WTC11 (cell line): ENCODE data around the gene FAM89B. TPM values are rescaled to one million over a fixed set of nuclear protein-coding genes. Genes with fewer than 3 reads are reported as not detected.
A peak's percentile ranks its signal among the peaks of the same experiment; 100 is the strongest.

Experiments
- ATF3 ChIP-seq: sonication (generic); formaldehyde crosslinking; conservative IDR thresholded peaks from 2 replicates; pipeline ENCODE4 v1.8.1; 2022; ENCODE audit warnings: mild to moderate bottlenecking, missing genetic modification reagents
- CBFB ChIP-seq: sonication (generic); formaldehyde crosslinking; IDR thresholded peaks from 2 replicates; pipeline ENCODE4 v1.8.1; 2022; ENCODE audit warnings: mild to moderate bottlenecking, low read depth, missing genetic modification reagents
- E2F1 ChIP-seq: sonication (generic); formaldehyde crosslinking; IDR thresholded peaks from 2 replicates; pipeline ENCODE4 v1.8.0; 2022; ENCODE audit warnings: mild to moderate bottlenecking, missing genetic modification reagents
- E2F4 ChIP-seq: sonication (generic); formaldehyde crosslinking; IDR thresholded peaks from 2 replicates; pipeline ENCODE4 v1.8.1; 2022; ENCODE audit warnings: low read depth, mild to moderate bottlenecking, moderate library complexity, missing genetic modification reagents, borderline replicate concordance
- E2F5 ChIP-seq: sonication (generic); formaldehyde crosslinking; IDR thresholded peaks from 2 replicates; pipeline ENCODE4 v1.8.1; 2022; ENCODE audit warnings: mild to moderate bottlenecking, moderate library complexity, missing genetic modification reagents
- FOXJ3 ChIP-seq: sonication (generic); formaldehyde crosslinking; IDR thresholded peaks from 2 replicates; pipeline ENCODE4 v1.9.0; 2021; ENCODE audit warnings: missing genetic modification reagents, mild to moderate bottlenecking, borderline replicate concordance
- FOXK1 ChIP-seq: sonication (generic); formaldehyde crosslinking; IDR thresholded peaks from 2 replicates; pipeline ENCODE4 v1.8.0; 2022; ENCODE audit warnings: mild to moderate bottlenecking, moderate library complexity, missing genetic modification reagents
- FOXP4 ChIP-seq: sonication (generic); formaldehyde crosslinking; IDR thresholded peaks from 2 replicates; pipeline ENCODE4 v1.8.0; 2022; ENCODE audit warnings: mild to moderate bottlenecking, missing genetic modification reagents
- GTF2I ChIP-seq: fragments of 250-450 bp; sonication (Bioruptor Pico); conservative IDR thresholded peaks from 2 replicates; pipeline ENCODE4 v1.4.0; 2021; ENCODE audit warnings: mild to moderate bottlenecking
- IRF2 ChIP-seq: sonication (generic); formaldehyde crosslinking; IDR thresholded peaks from 2 replicates; pipeline ENCODE4 v1.8.0; 2022; ENCODE audit warnings: low read depth, missing genetic modification reagents, borderline replicate concordance
- MAX ChIP-seq: sonication (generic); formaldehyde crosslinking; IDR thresholded peaks from 2 replicates; pipeline ENCODE4 v1.8.0; 2022; ENCODE audit warnings: mild to moderate bottlenecking, missing genetic modification reagents
- MLX ChIP-seq: sonication (generic); formaldehyde crosslinking; IDR thresholded peaks from 2 replicates; pipeline ENCODE4 v1.8.1; 2023; ENCODE audit warnings: mild to moderate bottlenecking, missing genetic modification reagents, moderate library complexity
- MXD4 ChIP-seq: fragments of 250-450 bp; sonication (Bioruptor Pico); IDR thresholded peaks from 2 replicates; pipeline ENCODE4 v1.8.0; 2021; ENCODE audit warnings: mild to moderate bottlenecking, moderate library complexity, borderline replicate concordance
- MYBL2 ChIP-seq: sonication (generic); formaldehyde crosslinking; IDR thresholded peaks from 2 replicates; pipeline ENCODE4 v1.8.1; 2023; ENCODE audit warnings: mild to moderate bottlenecking, moderate library complexity, missing genetic modification reagents
- NFE2L1 ChIP-seq: sonication (generic); formaldehyde crosslinking; IDR thresholded peaks from 2 replicates; pipeline ENCODE4 v1.8.1; 2023; ENCODE audit warnings: missing genetic modification reagents
- NR1H2 ChIP-seq: sonication (generic); formaldehyde crosslinking; IDR thresholded peaks from 2 replicates; pipeline ENCODE4 v1.9.0; 2021; ENCODE audit warnings: mild to moderate bottlenecking, moderate library complexity, missing genetic modification reagents
- OVOL2 ChIP-seq: fragments of 250-450 bp; sonication (Bioruptor Pico); IDR thresholded peaks from 2 replicates; pipeline ENCODE4 v1.9.0; 2021; ENCODE audit warnings: mild to moderate bottlenecking, borderline replicate concordance
- RORB ChIP-seq: fragments of 250-450 bp; sonication (Bioruptor Pico); IDR thresholded peaks from 2 replicates; pipeline ENCODE4 v1.9.0; 2021; ENCODE audit warnings: mild to moderate bottlenecking
- SP1 ChIP-seq: sonication (generic); formaldehyde crosslinking; conservative IDR thresholded peaks from 2 replicates; pipeline ENCODE4 v1.8.1; 2022; ENCODE audit warnings: missing genetic modification reagents
- STAT6 ChIP-seq: sonication (generic); formaldehyde crosslinking; conservative IDR thresholded peaks from 2 replicates; pipeline ENCODE4 v1.8.1; 2023; ENCODE audit warnings: mild to moderate bottlenecking, low read depth, missing genetic modification reagents, moderate library complexity
- TEAD4 ChIP-seq: sonication (generic); formaldehyde crosslinking; IDR thresholded peaks from 2 replicates; pipeline ENCODE4 v1.8.0; 2022; ENCODE audit warnings: mild to moderate bottlenecking, missing genetic modification reagents
- TP53 ChIP-seq: sonication (generic); formaldehyde crosslinking; IDR thresholded peaks from 2 replicates; pipeline ENCODE4 v1.8.1; 2023; ENCODE audit warnings: mild to moderate bottlenecking, missing genetic modification reagents
- ZMAT4 ChIP-seq: fragments of 250-450 bp; sonication (Bioruptor Pico); IDR thresholded peaks from 2 replicates; pipeline ENCODE4 v1.9.0; 2021; ENCODE audit warnings: mild to moderate bottlenecking
- ZNF121 ChIP-seq: sonication (generic); formaldehyde crosslinking; IDR thresholded peaks from 2 replicates; pipeline ENCODE4 v1.8.0; 2023; ENCODE audit warnings: missing genetic modification reagents
- ZNF219 ChIP-seq: sonication (generic); formaldehyde crosslinking; IDR thresholded peaks from 2 replicates; pipeline ENCODE4 v1.8.0; 2023; ENCODE audit warnings: missing genetic modification reagents, mild to moderate bottlenecking, borderline replicate concordance
- ZNF232 ChIP-seq: sonication (generic); formaldehyde crosslinking; IDR thresholded peaks from 2 replicates; pipeline ENCODE4 v1.8.0; 2022; ENCODE audit warnings: mild to moderate bottlenecking, missing genetic modification reagents
- ZNF281 ChIP-seq: sonication (generic); formaldehyde crosslinking; IDR thresholded peaks from 2 replicates; pipeline ENCODE4 v1.8.0; 2023; ENCODE audit warnings: mild to moderate bottlenecking, missing genetic modification reagents
- ZNF317 ChIP-seq: sonication (generic); formaldehyde crosslinking; IDR thresholded peaks from 2 replicates; pipeline ENCODE4 v1.8.1; 2023; ENCODE audit warnings: low read depth, mild to moderate bottlenecking, moderate library complexity, missing genetic modification reagents, borderline replicate concordance
- total RNA-seq: library from RNA; stranded (reverse); gene quantifications from 3 replicates; pipeline ENCODE4 v1.2.3, GENCODE V29; 2021

FAM89B gene
- total RNA-seq, 1 experiment from 2014 or later = 13.3 TPM

GRCh38 chr11:65539744-65540289 is 32.5 kb upstream of the FAM89B start (continued):
- TF ChIP-seq FOXP4 (peak; percentile 96), FOXJ3 (CRISPR knock-in tag) (no peak), MAX (CRISPR knock-in tag) (peak; percentile 95; the same call in 1 of the 2 replicates), E2F5 (CRISPR knock-in tag) (peak; percentile 92), NR1H2 (CRISPR knock-in tag) (no peak), E2F4 (CRISPR knock-in tag) (no peak), ZNF121 (CRISPR knock-in tag) (no peak), MYBL2 (CRISPR knock-in tag) (peak; percentile 88; the same call in 1 of the 2 replicates), MXD4 (CRISPR knock-in tag) (no peak), SP1 (CRISPR knock-in tag) (peak; percentile 87), ZNF219 (no peak; the same call in 1 of the 2 replicates), TP53 (CRISPR knock-in tag) (peak; percentile 96; the same call in 1 of the 2 replicates), E2F1 (CRISPR knock-in tag) (no peak), NFE2L1 (peak; percentile 66; the same call in 1 of the 2 replicates), IRF2 (CRISPR knock-in tag) (no peak), OVOL2 (CRISPR knock-in tag) (no peak), TEAD4 (CRISPR knock-in tag) (no peak; the same call in 1 of the 2 replicates), GTF2I (no peak), RORB (CRISPR knock-in tag) (no peak), ATF3 (CRISPR knock-in tag) (no peak), ZMAT4 (CRISPR knock-in tag) (no peak), FOXK1 (CRISPR knock-in tag) (peak; percentile 92), ZNF281 (CRISPR knock-in tag) (no peak), STAT6 (no peak), ZNF317 (CRISPR knock-in tag) (peak; percentile 73), MLX (CRISPR knock-in tag) (no peak), CBFB (CRISPR knock-in tag) (no peak), ZNF232 (CRISPR knock-in tag) (peak; percentile 91)
